ENCODE data around the gene TRPC4AP. TPM values are rescaled to one million over a fixed set of nuclear protein-coding genes. Genes with fewer than 3 reads are reported as not detected.

Gene TRPC4AP
- total and polyA plus RNA-seq, 10 of the 15 experiments (the other 5 are each of a cell fraction or from before 2014, with no cell fraction given), result 1.1 to 61.7 (median 41.2) TPM

- no peak for FAIRE-seq
Observed at GRCh38 chr20:35122756-35123405, 30.3 kb upstream of the TRPC4AP start.

More at GRCh38 chr20:35122756-35123405, 30.3 kb upstream of the TRPC4AP start:
- Histone ChIP-seq H3K27me3 (replicated peaks in 1 of 2; ENCODE audit: control insufficient read depth in 2 of 2, insufficient read depth in 2 of 2, low read length in 1 of 2) (no peaks in the 10 kb centered on the region), H3K9ac (ENCODE audit: control insufficient read depth, insufficient read depth, low read length) (no peak overlapping the region), H3K4me3 (no peak overlapping the region), H2AFZ (ENCODE audit: control insufficient read depth, low read depth, low read length) (no peak overlapping the region), H3K36me3 (ENCODE audit: control insufficient read depth in 2 of 2, insufficient read depth in 2 of 2, low read length in 1 of 2) (peaks cover 4 to 29% of the 10 kb centered on the region in 2 experiments), H3K4me2 (ENCODE audit: control insufficient read depth, insufficient read depth) (no peak overlapping the region), H3K79me2 (ENCODE audit: control insufficient read depth, insufficient read depth, low read length) (no peaks in the 10 kb centered on the region), H3K4me1 (ENCODE audit: control insufficient read depth, insufficient read depth, low read length) (no peaks in the 10 kb centered on the region), H3K9me3 (replicated peaks; ENCODE audit: control insufficient read depth, insufficient read depth, low read length) (no peaks in the 10 kb centered on the region), H3K27ac (ENCODE audit: control insufficient read depth, insufficient read depth) (no peak overlapping the region), H4K20me1 (ENCODE audit: control insufficient read depth, insufficient read depth) (no peaks in the 10 kb centered on the region)
- 94% methylated on average over 5 of the region's 5 CpGs for WGBS (ENCODE audit: insufficient coverage, insufficient replicate concordance, low lambda C conversion rate, missing lambda C conversion rate)
- DNase-seq (ENCODE audit: low read depth, low spot score), result no peak
- no peak for ATAC-seq
- no peak for TF ChIP-seq ZBTB40 (IDR thresholded peaks at IDR 0.05; ENCODE audit: borderline replicate concordance)
- no peak for TF ChIP-seq MEF2B (IDR thresholded peaks at IDR 0.05; ENCODE audit: partially characterized antibody, poor library complexity, severe bottlenecking)
- TF ChIP-seq, protein P1, sequence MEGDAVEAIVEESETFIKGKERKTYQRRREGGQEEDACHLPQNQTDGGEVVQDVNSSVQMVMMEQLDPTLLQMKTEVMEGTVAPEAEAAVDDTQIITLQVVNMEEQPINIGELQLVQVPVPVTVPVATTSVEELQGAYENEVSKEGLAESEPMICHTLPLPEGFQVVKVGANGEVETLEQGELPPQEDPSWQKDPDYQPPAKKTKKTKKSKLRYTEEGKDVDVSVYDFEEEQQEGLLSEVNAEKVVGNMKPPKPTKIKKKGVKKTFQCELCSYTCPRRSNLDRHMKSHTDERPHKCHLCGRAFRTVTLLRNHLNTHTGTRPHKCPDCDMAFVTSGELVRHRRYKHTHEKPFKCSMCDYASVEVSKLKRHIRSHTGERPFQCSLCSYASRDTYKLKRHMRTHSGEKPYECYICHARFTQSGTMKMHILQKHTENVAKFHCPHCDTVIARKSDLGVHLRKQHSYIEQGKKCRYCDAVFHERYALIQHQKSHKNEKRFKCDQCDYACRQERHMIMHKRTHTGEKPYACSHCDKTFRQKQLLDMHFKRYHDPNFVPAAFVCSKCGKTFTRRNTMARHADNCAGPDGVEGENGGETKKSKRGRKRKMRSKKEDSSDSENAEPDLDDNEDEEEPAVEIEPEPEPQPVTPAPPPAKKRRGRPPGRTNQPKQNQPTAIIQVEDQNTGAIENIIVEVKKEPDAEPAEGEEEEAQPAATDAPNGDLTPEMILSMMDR (IDR thresholded peaks at IDR 0.05 in 2 of 3, conservative IDR thresholded peaks at IDR 0.05 in 1 of 3; ENCODE audit: control insufficient read depth in 2 of 3, extremely low read depth in 1 of 3, insufficient read depth in 1 of 3, low read depth in 3 of 3, low read length in 3 of 3), result no peak
- RAD21 ChIA-PET (ENCODE audit: unreplicated experiment), result no interaction called here
- no TSS peak for BruUV-seq (replicated peaks)
- intact Hi-C loops (cut with micrococcal nuclease; ENCODE audit: unreplicated experiment) (no loop called here), in situ Hi-C loops (cut with MboI) (no loop called here)
- CTCF ChIA-PET, result interaction anchor here (0.8 to 1.6 kb wide), 4 partner anchors 9 to 207 kb away, joined by 3 to 6 read pairs (median 3); no protein-coding TSS in a partner anchor
- SMC1A ChIA-PET (ENCODE audit: uncharacterized antibody, unreplicated experiment), result interaction anchor here (1.0 to 1.2 kb wide), 2 partner anchors 20 to 23 kb away, joined by 3 to 4 read pairs; no protein-coding TSS in a partner anchor
- POLR2A ChIA-PET, result no interaction called here

Measured in GM12878 (cell line).